SIG-M5 treated with dmso at 0.1 percent for 504 hours (cell line): Measurements from ENCODE around the gene ABCE1.

Experiments used
- DNase-seq: peaks from one replicate; lab custom pipeline; 2025; ENCODE audit not compliant: unreplicated experiment; lab: John Stamatoyannopoulos, UW

Gene ABCE1

DNA sequence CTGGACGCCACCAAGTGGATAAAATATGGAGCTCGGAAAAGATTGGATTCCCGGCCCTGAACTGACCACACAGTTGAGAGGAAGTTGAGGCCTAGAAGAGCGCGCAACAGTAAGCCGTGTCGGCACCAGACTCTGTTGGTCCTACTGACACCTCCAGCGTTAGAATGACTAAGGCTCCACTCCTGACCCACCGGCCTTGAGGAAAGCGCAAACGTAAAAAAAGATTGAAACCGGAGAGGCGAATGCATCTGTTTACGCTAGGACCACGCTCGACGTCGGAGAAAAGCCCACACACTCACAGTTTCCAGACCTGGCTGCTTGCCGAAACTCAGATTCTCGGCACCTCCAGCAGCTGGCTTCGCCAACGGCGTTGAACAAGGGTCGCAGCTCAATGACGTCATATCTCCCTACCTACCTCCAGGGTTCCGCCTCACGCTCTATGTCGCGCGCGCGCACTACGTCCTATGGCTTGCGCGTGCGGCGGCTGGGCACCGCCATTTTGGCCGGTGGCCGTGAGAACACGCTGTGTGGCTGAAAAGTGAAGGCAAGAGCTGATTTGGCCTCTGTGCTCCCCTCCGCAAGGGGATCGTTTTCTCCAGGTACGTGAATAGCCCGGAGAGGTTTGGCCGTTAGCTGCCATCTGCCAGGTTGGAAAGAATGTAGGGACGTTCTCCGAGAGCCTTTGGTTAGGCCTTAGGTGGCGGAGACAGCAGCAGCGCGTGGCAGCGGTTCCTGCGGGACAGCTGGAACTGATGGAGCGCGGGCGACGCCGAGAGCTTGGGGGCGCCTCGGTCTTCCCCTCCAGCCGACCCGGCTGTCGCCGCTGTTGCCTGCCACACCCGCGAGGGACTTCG is at the start of gene ABCE1, which contains the start of gene ANAPC10:
ABCE1 (plus strand) TSS at position 491 of the 854 bp plus-strand sequence. CDS start 6,102 bp downstream, outside the sequence.
ANAPC10 (minus strand) TSS at position 376 of the 854 bp plus-strand sequence. CDS start 2,097 bp downstream, outside the sequence.
- peak; percentile 96 for DNase-seq

DNA sequence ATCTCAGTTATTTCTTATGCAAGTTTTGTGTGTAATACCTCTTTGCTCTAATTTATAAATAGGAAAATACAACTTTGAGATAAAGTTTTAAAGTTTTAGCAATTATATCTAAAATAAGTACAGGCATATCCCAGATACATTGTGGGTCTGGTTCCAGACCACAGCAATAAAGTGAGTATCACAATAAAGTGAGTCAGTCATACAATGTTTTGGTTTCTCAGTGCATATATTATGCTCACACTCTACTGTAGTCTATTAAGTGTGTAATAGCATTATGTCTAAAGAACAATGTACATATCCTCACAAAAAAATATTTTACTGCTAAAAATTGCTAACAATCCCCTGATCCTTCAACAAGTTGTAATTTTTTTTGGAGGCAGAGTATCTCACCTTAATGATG is 49.3 kb upstream of the ABCE1 start:
- DNase-seq = no peak

DNA sequence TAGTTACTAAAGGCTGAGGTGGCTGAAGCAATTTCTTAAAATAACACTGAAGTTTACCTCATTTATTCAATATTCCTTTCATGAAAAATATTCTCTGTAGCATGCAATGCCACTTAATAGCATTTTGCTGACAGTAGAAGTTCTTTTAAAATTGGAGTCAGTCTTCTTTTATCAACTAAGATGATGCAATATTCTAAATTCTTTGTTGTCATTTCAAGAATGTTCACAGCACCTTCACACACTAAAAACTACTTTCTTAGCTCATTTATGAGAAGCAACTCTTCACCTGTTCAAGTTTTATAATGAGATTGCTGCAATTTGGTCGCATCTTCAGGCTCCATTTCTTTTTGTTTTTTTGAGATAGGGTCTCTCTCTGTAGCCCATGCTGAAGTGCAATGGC is 48.9 kb upstream of the ABCE1 start:
- DNase-seq = no peak

DNA sequence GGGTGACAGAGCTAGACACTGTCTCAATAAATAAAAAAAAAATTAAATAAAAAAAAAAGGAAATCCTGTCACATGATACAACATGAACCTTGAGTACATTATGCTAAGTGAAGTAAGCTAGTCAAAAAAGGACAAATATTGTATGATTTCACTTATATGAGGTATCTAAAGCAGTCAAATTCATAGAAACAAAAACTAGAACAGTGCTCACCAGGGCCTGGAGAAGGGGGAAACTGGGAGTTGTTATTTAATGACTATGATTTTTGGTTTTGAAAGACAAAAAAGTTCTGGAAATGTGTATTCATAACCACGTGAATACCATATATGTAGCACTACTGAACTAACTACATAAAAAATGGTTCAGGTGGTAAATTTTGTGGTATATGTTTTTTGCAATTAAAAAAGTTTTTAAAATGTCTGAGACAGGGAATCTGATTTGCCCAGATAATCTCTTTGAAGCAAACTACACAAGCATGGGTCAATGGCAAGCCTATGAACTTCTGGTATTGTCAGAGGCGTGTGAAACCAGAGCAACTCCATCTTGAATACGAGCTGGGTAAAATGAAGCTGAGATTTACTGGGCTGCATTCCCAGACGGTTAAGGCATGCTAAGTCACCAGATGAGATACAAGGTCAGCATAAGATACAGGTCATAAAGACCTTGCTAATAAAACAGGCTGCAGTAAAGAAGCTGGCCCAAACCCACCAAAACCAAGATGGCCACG is 42.4 kb upstream of the ABCE1 start:
- no peak for DNase-seq

DNA sequence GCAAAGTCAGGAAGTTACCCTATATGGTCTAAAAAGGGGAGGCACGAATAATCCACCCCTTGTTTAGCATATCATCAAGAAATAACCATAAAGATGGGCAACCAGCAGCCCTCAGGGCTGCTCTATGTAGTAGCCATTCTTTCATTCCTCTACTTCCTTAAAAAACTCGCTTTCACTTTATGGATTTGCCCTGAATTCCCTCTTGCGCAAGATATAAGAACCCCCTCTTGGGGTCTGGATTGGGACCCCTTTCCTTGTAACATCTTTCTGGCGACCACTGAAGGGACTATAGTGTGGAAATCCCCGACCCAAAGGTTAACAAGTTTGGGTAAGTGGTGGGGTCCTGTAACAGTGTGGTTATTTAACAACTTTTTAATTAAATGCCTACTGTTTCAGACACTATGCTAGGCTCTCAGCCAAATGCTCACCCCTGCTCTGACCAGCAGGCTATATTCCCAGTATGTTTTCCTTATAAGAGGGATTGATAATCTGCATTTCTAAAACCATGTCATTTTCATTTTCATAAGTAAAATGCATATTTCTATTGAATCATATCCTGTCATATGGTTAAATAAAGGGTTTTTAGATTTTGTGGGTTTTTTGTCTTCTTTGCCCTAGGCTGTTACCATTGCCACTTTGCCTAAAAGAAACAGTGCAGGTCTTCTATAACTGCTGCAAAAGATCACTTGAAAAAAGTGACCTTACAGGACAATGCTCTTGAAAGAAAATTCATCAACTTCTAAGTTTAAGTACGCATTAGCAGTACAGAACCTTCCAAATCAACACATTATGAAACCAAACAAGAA is 41.6 kb upstream of the ABCE1 start:
- DNase-seq = no peak

DNA sequence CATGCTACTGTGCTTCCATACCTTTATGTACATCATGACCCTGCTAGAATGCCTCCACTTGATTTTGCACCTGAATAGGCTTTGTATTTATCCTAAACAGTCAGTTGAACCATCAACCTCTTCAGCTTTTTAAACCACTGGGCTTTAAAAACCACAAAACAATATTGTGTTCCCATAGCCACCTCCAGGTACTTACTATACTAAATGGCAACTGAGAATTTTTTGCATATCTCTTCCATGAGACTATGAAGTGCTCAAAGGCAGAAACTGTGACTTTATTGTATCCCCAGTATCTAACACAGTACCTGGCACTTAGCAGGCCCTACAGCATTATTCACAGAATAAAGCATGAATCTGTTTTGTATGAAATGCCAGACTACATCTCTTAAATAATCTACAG is 39.9 kb upstream of the ABCE1 start:
- no peak for DNase-seq

DNA sequence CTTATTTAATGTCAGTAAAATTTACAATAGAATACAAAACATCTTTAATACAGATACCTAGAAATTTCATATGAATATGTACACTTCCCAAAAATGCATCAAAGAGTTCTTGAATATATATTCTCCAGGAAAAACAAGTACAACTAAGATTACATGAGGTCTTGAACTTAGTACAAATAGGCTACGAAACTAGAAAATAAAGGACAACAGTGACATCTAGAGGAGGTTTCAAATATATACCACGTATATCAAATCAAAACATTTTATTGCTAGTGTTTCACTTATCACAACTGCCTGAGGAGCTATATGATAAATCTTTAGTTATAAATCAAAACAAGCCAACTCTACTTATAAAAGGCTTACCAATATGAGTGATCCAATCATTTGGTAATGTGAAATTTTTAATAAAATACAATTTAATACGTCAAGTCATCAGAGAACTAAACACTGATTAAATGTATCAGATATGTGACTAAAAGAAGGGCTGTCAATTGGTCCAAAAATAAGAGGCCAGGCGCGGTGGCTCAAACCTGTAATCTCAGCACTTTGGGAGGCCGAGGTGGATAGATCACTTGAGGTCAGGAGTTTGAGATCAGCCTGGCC is 36.7 kb upstream of the ABCE1 start:
- peak; percentile 70 for DNase-seq

DNA sequence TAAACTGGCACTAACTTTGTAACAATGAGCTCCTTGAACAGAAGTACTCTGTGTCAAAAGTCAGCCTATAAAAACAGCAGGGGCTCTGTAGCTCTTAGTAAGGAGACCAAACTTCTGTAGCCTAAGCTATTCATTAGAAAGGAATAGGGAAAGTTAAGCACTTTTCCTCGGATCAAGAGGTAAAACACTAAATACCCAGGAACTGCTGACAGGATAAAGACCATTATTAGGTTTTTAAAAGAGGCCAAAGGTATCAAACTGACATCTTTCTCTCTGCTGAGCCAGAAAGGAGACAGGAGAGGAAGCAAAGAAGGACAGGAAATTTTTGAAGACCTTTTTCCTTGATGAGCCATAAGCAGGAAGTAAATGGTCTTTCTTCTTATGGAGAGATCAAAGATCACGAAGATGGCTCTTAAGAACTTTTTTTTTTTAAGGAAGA is 32.0 kb upstream of the ABCE1 start:
- no peak for DNase-seq

DNA sequence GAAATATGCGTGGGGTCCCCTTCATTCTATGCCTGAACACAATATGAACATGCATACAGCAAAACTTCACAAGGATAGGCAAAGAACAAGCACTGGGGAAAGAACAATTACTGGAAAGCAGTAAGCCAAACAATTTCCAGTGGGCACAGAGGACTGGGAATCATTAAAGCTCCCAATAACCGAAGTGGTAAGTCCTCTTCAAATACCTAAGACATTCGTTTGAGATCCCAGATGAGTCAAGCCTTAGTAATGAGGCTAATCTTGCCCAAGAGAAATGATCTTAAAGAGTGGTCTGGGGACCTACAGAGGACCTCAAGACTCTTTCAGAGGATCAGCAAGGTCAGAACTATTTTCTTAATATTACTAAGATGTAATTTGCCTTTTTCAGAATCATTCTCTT is 28.8 kb upstream of the ABCE1 start:
- DNase-seq = no peak

DNA sequence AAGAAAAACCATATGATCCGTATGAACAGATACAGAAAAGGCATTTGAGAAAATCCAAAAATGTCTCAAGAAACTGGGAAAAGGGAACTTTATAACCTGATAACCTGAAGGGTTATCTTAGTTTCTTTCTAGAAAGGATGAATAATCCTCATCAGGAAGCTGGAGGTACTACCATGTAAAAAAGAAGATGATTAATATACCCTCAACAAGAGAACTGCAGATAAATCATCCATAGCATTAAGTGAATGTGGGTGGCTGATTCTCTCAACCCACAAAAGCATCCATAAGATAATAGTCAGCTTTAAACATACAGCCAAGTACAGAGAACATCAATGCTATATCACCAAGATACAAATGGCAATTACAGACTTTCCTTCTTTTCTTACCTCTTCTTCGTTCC is 26.6 kb upstream of the ABCE1 start:
- DNase-seq = no peak

DNA sequence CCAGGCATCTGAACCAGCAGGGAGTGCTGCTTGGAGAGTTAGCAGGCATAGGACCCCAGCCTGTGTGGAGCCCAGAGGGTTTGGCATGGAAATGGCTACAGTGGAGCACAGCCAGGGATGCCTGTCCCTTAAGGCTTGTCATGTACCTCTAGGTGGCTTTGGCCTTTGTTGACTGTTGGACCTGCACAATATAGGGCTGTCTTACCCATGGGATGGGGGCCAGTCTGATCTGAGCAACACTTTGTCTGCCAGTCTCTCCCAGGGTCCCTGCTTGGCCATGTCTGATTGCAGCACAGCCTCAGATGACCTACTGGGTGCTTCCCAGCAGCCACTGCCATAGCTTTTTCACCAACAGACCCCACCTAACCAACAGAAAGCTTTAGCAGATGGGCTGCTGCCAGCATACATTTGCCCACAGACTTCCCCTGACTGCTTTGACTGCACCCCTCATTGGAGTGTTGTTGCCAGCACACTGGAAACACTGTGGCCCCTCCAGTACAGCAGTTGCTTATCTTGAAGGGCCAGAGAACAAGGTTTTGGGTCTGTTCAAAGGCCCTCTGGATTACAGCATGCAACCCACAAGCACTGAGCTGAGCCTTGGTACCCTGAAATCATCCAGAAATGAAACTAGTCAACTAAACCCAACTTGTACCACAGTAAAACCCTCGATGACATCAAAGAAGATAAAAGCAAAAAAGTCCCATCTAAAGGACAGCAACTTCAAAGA is 22.2 kb upstream of the ABCE1 start:
- DNase-seq = no peak

DNA sequence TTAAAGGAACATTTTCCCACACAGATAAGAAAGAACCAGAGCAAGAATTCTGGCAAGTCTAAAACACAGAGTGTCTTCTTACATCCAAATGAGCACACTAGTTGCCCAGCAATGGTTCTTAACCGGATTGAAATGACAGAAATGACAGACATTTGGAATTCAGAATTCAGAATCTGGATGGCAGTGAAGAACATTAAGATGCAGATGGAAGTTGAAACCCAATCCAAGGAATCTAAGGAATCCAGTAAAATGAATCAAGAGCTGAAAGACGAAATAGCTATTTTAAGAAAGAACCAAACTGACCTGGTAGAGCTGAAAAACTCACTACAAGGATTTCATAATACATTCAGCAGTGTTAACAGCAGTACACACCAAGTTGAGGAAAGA is 21.6 kb upstream of the ABCE1 start:
- no peak for DNase-seq

DNA sequence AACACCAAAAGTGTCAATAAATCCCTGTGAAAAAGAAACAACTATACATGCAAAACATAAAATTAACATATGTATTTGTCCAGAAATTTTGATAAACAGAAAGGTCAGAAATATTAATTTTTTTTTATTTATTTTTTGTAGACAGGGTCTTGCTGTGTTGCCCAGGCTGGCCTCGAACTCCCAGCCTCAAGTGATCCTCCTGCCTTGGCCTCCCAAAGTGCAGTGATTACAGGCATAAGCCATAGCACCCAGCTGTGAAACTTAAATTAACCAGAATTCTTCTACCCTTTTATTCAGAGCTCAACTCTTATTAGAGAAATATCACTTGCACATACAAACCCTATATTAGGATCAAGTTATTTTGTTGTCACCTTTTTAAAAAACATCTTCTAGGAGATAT is 16.4 kb upstream of the ABCE1 start:
- DNase-seq = no peak

DNA sequence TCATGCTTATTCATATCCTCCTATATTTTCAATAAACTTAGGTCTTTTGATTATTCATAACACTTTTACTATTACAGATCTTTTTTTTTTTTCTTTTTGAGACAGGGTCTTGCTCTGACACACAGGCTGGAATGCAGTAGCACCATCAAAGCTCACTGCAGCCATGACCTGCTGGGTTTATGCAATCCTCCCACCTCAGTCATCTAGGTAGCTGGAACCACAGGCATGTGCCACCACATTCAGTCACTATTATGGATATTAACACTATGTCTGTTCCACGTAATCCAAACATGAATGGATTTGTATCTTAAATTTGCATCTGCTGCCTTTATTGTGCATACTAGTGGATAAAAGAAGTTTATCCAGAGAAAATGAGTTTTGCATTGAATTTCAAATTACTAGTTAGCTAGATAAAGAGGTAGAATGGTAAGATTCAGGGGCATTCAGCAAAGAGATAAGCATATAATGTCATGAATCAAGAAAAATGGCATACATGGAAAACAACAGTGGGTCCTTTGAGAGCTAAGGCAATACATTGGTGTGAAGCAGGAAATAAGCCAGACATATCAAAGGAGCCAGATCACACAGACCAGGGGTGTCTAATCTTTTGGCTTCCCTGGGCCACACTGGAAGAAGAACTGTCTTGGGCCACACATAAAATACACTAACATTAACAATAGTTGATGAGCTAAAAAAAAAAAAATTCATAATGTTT is 14.1 kb upstream of the ABCE1 start:
- DNase-seq = no peak

DNA sequence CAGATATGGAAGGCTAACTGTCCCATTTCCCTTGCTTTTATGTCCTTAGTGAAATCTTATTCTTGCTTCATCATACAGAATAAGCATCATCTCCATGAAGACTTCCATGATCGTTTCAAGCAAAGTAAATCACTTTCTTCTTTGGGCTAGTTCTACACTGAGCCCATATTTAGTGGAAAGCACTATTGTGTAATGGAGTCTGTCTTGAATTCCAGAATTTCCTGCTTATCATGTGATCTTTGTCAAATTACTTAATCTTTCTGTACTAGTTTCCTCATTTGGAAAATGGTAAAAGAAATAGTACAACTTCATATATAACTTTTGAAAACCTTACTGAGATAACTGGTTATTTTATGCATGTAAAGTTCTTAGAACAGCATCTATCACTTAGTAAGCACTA is 7.7 kb upstream of the ABCE1 start:
- no peak for DNase-seq

DNA sequence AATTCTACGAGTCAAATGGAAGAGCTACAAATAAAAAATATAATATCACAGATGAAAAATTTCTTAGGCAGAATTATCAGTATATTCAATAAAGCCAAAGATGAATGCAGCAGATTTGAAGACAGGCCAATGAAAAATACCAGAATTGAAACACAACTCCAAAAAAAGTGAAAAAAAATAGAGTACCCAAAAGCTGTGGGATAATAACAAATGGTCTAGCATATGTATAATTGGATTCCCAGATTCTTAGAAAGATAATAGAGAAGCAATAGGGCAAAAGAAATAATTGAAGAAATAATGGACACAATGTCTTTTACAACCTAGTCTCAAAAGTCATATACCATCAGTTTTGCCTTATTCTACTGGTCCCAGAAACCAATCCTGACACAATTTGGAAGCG is 4.5 kb upstream of the ABCE1 start:
- DNase-seq = no peak

DNA sequence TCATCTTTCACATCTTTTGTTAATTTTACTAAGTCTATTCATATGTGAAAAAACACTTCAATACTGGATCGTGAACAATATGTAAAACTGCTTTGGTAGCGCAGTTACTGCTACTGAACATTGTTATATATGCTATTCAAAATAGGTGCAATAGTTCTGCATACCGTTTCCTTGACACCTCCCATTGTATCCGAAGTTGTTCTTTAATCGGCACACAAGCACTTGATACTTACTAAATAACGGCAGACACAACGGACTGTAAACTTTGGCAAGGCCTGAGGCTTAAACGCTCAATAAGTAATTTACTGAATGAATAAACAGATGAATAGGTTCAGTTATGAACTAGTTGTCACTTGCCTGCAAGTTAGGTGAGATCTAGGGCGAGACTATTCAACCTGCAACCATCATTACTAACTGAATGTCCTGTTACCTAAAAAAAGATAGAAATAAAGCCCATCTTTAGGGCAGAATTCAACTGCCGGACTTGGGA is 735 bp upstream of the ABCE1 start:
- DNase-seq = no peak

DNA sequence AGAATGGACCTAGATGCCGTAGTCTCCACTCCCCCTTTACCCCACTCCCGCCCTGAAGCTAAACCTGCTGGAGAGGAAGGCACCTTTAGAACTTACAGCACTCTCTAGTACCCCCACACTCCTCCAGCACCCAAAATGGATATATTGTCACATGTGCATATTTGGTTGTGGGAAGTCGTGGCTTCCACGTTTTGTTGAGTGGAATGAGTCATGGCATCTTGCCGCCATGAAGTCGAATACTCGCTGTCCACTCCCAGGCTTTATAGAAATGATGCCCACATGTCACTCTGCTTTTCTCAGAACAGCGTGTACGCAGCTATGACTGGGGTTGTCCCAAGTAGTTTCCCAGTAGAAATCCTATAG is 545 bp downstream of the ABCE1 start:
- DNase-seq = peak; percentile 52

DNA sequence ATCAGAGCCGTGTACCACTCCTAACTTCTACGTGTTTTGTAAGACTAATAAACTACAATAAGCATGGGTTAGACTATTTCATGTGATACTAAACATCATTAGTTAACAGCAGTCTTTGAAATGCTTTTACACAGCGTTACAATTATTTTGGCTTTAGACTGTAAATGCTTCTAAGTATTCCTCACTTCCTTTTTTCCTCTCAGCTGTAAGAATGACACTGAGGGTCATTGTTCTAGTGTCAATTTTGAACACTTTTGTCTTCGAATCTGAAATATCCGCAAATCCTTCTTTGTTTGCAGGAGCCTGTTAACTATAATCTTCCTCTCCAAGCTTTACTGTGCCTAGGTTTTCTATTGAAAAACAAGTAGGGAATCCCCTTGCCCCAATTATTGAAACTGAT is 1.5 kb downstream of the ABCE1 start:
- peak; percentile 44 for DNase-seq

DNA sequence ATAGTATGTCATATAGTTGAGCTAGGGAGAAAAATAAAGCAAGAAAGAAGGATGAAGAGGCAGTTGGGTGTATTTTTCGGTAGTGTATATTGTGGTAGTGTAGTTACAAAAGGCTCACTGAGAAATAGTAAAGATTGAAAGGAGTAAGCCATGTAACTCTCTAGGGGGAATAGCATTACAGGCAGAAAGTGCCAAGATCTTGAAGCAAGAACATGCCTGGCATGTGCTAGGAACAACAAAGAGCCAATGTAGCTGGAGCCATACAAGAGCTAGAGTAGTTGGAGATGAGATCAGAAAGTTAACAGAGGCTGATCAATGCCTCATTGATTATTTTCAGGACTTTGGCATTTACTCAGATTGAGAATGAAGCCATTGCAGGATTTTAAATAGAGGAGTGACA is 3.0 kb downstream of the ABCE1 start:
- no peak for DNase-seq
